ENCODE data around the gene NR2C2AP.

Gene NR2C2AP

GRCh38 chr19:19203012-19203856 is at the start of gene NR2C2AP:
NR2C2AP (minus strand) TSS chr19:19203414; CDS start chr19:19203060, 354 bp downstream.
- TF ChIP-seq CTCF (conservative IDR thresholded peaks at IDR 0.05; ENCODE audit: control insufficient read depth, insufficient read depth, low read depth, low read length), result no peak
- DNase-seq (ENCODE audit: low read depth), result peak; percentile 89
- H3K4me3 ChIP-seq (ENCODE audit: control insufficient read depth, low read depth, low read length), result peak within 1 kb of the TSS; percentile 71

DNA sequence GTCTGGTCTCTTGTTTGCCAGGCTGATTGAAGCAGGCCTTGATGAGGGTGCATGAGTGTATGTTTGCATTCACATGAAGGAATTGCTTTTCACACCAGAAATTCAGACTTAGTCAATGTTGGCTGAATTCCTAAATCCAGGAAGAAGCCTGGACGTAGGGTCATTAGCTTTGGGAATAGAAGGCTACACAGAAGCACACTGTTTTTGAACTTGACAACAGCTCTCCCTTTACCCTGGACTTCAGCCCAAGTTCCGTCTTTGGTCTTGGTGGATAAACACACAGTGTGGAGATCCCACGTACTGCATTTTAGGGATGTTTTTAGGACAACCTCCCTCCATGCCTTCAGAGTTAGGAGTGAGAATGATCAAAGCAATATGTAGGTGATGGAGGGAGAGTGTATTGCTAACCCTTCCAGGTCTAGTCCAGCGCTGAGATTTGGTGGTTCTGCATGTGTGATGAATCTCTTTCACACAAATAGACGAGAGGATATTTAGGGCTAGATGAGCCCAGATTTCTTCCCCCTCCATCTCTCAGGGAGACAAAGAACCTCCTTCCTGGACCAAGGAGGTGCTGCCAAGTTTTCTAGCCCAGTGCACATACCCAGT is 47.1 kb upstream of the NR2C2AP start:
- no peak for TF ChIP-seq CTCF (conservative IDR thresholded peaks at IDR 0.05; ENCODE audit: control insufficient read depth, insufficient read depth, low read depth, low read length)
- no peak for DNase-seq (ENCODE audit: low read depth)
- H3K4me3 ChIP-seq (ENCODE audit: control insufficient read depth, low read depth, low read length), result no peak overlapping the region

- TF ChIP-seq CTCF (conservative IDR thresholded peaks at IDR 0.05; ENCODE audit: control insufficient read depth, insufficient read depth, low read depth, low read length), result no peak
- no peak overlapping the region for H3K4me3 ChIP-seq (ENCODE audit: control insufficient read depth, low read depth, low read length)
- no peak for DNase-seq (ENCODE audit: low read depth)
Observed at GRCh38 chr19:19240476-19240875, 37.3 kb upstream of the NR2C2AP start.

DNA sequence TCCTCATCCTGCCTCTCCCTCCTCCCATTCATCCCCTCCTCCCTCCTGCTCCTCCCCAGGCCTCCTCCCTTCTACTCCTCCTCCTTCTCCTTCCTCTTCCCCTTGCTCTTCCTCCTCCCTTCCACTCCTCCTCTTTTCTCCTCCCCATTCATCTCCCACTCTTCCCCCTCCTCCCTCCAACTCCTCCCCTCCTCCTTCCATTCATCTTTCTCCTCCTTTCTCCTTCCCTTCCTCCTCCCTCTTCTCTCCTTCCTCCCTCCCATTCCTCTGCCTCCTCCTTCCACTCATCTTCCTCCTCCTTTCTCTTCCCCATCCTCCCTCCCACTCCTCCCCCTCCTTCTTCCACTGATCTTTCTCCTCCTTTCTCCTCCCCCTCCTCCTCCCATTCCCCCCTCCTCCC is 36.5 kb upstream of the NR2C2AP start:
- H3K4me3 ChIP-seq (ENCODE audit: control insufficient read depth, low read depth, low read length), result no peak overlapping the region
- no peak for DNase-seq (ENCODE audit: low read depth)
- no peak for TF ChIP-seq CTCF (conservative IDR thresholded peaks at IDR 0.05; ENCODE audit: control insufficient read depth, insufficient read depth, low read depth, low read length)

DNA sequence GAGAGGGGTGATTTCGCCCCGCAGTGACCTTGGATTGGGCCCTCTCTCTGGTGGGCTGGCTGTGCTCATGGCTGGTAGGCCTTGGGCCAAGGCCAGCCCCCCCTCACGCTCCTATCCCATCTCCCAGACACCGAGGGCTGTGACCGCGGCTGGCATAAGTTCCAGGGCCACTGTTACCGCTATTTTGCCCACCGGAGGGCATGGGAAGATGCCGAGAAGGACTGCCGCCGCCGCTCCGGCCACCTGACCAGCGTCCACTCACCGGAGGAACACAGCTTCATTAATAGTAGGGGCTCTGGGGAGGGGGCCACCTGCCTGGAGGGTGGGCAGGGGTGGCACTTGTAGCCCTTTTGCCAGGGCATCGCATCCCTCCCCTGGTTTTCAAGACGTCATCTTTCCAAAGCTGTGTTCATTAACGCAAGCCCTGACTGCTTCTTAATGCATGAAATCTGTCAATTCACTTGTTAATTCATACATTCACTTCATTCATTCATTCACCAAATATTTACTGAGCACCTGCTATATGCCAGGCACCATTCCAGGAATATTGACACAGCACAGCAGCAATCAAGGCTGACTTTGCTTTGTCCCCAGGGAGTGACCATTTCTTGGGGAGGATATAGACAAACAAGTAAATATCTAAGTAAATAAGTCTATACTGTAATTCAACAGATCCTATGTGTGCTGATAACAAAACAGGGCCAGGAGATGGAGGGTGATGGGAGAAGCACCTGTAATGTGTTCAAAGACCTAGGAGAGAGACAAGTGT is 35.1 kb upstream of the NR2C2AP start:
- no peak for TF ChIP-seq CTCF (conservative IDR thresholded peaks at IDR 0.05; ENCODE audit: control insufficient read depth, insufficient read depth, low read depth, low read length)
- no peak overlapping the region for H3K4me3 ChIP-seq (ENCODE audit: control insufficient read depth, low read depth, low read length)
- DNase-seq (ENCODE audit: low read depth), result no peak

DNA sequence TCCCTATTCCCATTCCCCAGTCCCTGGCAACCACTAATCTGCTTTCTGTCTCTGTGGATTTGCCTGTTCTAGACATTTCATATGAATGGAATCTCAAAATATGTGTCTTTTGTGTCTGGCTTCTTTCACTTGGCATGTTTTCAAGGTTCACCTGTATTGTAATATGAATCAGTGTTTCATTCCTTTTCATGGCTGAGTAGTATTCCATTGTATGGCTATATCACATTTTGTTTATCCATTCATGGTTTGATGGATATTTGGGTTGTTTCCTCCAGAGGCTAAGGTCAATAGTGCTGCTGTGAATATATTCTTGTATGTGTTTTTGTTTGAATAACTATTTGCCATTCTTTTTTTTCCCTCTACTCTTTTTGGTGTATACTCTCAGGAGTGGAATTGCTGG is 33.0 kb upstream of the NR2C2AP start:
- no peak overlapping the region for H3K4me3 ChIP-seq (ENCODE audit: control insufficient read depth, low read depth, low read length)
- no peak for DNase-seq (ENCODE audit: low read depth)
- no peak for TF ChIP-seq CTCF (conservative IDR thresholded peaks at IDR 0.05; ENCODE audit: control insufficient read depth, insufficient read depth, low read depth, low read length)
